CD4-positive, alpha-beta T cell treated with Interleukin-15 for 1 hour (primary cell): ENCODE measurements around the gene FCGR3B.
"Not testable (repeated sequence)": the region's sequence is repeated elsewhere in the genome, so short reads cannot be mapped to it uniquely, and the experiment has no call there.

ENCODE experiments used
- DNase-seq: peaks from one replicate; pipeline ENCODE4 v3.0.0-alpha.2; 2020

The FCGR3B gene

GRCh38 chr1:161631076-161631475 is at the start of gene FCGR3B:
Gene FCGR3B, minus strand, starts transcription at chr1:161631176. Its CDS starts 82 bp downstream, at chr1:161631094.
- DNase-seq, result no peak

- DNase-seq, result no peak
These were observed 47.5 kb upstream of the FCGR3B start for GRCh38 chr1:161678500-161678899.

DNA sequence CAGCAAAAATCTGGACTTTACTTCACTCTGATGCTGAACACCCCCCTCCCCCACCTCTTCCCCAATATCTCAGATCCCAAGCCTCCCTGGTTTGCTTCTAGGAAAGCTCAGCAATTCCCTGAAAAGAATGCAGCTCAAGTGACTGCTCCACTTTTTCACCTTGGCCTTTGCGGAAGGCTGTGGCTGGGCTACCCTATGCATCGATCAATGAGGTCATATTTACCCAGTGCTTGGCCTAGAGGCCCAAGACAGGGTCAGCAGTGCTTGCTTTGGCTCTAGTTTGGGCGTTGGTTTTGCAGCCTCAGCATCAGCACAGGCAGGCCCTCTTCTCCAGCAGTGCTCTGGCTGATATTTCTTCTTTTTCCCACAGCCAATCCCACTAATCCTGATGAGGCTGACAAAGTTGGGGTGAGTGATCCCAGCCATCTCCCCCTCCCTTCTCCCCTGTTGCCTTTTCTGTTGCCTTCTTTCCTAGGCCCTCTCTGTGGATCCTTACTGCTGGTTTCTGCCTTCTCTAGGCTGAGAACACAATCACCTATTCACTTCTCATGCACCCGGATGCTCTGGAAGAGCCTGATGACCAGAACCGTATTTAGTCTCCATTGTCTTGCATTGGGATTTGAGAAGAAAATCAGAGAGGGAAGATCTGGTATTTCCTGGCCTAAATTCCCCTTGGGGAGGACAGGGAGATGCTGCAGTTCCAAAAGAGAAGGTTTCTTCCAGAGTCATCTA is 46.1 kb upstream of the FCGR3B start:
- DNase-seq, result no peak

- no peak for DNase-seq
These were observed 45.5 kb upstream of the FCGR3B start for GRCh38 chr1:161676441-161676840.

GRCh38 chr1:161674908-161675307 is 43.9 kb upstream of the FCGR3B start:
- not testable (repeated sequence) for DNase-seq

DNA sequence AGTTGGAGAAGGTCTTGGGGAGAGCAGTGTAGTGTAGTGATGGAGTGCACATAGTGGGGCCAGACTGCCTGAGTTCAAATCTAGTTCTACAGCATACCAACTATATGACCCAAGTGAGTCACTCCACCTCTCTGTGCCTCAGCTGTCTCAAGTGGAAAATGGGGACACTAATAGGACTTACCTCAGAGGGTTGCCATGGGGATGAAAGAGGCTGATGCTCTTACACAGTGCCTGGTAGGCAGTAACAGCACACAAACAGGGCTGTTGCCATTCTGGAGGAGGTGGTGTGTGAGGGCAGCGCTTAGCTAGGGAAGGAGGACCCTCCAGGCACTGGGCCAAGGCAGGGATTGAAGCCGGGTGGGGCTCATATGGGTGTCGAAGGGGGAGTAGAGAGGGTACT is 43.5 kb upstream of the FCGR3B start:
- not testable (repeated sequence) for DNase-seq

- DNase-seq, result not testable (repeated sequence)
These were observed 42.5 kb upstream of the FCGR3B start for GRCh38 chr1:161673437-161673836.

DNA sequence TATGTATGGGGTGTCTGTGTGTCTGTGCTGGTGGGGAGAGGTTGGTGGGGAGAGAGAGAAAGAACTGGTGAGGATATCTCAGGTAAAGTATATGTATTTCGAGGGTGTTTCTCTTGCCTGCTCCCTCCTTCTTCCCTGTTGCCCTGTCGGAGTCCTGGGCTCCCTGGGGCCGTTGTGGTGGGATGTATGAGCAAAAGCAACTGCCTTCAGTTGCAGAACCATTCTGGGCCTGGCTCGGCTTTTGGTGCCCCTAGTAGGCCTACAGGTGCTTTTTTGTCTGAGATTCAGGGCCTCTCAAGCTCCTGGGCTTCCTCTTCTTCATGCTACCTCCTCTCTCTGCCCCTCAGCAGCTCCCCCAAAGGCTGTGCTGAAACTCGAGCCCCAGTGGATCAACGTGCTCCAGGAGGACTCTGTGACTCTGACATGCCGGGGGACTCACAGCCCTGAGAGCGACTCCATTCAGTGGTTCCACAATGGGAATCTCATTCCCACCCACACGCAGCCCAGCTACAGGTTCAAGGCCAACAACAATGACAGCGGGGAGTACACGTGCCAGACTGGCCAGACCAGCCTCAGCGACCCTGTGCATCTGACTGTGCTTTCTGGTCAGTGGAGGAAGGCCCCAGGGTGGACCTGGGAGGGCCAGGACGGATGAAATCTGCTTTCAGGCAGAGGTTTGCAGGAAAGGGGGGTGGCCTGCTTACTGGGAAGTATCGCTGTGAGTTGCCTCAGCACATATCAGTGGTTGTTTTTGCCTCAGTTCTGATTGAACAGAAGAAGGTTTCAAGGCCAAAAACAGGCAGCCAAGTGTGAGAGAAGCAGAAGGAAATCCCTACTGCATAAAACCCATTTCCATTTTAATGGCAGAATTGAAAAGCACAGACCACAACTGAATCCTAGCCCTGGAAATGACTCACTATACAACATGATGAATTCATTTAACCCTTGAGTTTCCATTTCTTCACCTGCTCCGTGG is 40.4 kb upstream of the FCGR3B start:
- DNase-seq, result not testable (repeated sequence)

DNA sequence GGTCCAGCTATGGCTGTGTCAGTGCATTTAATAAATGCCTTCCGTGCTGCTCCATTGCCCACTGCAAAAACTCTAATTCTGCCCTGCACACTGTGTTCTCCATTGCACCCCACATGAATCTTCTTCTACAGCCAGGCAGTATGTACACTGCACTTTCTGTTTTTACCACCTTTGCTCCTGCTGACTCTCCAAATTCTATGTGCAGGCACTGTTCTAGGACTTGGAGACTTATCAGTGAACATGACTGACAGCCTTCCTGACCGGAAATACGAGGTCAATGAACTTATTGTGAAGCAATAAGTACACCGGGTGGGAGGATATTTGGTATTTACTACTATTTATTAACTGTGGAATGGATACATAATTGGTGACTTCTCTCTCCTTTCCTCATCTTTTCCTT is 33.7 kb upstream of the FCGR3B start:
- not testable (repeated sequence) for DNase-seq

DNA sequence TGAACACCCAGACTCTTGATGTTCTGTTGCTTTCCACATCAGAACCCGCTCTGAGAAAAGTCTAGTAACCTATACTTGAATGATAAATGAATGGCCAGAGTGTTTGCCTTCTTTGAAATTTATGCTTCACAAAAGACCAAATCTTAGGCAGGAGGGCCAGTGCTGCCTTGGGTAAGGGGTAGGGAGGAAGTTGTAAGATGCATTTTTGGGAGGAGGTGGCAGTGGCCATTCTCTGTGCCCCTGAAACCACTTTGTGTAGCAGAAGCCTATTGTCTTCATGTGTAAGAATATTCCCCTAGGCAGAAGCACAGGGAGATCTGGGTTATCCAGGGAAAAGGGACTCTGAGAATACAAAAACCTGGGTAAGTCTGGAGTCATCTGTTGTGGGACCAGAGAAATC is 32.6 kb upstream of the FCGR3B start:
- DNase-seq, result not testable (repeated sequence)

DNA sequence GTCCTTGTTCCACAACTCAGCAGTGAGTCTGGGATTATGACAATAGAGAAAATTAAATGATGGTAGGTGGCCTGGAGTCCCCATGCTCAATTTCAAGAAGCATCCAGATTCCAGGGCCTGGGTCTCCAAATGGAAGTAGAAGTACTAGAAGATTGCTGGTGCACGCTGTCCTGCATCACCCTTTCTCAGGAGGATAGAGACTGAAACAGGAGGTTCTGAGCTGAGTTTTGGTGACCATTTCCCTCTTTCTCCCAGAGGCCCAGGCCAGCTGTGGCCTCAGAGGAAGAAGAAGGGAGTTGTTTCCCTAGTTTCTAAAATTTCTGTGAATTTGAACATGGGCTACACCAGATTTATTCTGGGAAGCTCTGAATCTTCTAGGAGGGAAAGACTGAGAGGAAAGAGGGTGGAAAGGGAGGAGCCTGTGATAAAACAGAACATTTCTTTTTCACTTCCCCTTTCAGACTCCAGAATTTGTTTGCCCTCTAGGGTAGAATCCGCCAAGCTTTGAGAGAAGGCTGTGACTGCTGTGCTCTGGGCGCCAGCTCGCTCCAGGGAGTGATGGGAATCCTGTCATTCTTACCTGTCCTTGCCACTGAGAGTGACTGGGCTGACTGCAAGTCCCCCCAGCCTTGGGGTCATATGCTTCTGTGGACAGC is 31.8 kb upstream of the FCGR3B start, which contains the start of gene FCGR2B:
TSS of gene FCGR2B (plus strand) at position 460 of the 656 bp plus-strand sequence. CDS start at position 559, 99 bp downstream.
- DNase-seq, result not testable (repeated sequence)

- not testable (repeated sequence) for DNase-seq
These were observed 30.8 kb upstream of the FCGR3B start for GRCh38 chr1:161661660-161662311.

DNA sequence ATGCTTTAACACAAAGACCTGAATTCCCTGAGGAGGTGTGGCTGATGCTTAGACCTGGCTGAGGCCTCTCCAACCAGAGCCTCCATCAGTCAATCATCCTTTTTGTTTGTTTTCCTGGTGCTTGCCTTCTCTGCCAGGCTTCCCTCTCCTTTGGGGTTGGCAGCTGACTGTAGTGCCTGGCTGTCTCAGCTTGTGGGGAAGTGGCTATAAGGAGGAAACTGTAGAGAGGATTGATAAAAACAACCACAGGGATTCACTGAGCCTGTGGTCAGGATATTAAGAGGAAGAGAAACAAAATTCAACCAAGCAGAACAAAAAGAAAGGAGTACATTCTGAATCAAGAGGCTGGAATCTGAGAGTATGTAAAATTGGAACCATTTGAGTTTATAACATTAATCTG is 27.5 kb upstream of the FCGR3B start:
- DNase-seq, result not testable (repeated sequence)

GRCh38 chr1:161653971-161654370 is 23.0 kb upstream of the FCGR3B start:
- DNase-seq, result not testable (repeated sequence)

- DNase-seq, result not testable (repeated sequence)
These were observed 22.6 kb upstream of the FCGR3B start for GRCh38 chr1:161653541-161653940.

DNA sequence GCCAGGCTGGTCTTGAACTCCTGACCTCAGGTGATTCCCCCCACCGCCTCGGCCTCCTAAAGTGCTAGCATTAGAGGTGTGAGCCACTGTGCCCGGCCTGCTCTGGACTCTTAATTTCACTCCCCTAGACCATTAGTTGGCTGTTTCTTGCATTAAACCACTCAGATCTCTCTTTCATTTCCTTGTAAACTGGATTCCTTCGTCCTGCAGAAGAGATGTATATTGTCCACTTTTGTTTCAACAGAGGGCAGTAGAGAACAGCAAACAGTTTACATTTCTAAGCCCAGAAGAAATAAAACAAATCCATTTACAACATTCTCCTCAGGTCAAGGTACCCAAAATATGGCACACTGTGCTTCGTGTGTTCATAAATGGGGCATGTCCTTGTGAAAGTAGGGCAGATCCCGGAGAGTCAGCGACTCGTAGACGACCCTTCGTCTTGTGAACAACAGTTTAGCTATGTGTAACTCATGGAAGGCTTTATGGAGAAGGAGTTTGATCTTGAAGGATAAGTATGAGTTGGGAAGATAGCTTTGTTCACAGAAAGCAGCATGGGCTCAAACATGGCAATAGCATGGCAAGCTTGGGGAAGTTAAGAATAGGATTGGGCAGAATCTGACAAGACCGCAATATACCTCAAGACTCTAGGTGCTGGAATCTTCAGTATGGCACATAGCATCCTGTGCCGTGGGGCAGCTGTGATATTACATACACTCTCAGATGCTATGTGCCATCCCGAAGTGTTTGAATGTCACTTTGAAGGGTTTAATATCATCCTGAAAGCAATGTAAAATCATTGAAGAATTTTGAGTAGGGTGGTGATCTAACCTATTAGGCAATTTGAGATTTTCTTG is 16.8 kb upstream of the FCGR3B start:
- DNase-seq, result not testable (repeated sequence)

DNA sequence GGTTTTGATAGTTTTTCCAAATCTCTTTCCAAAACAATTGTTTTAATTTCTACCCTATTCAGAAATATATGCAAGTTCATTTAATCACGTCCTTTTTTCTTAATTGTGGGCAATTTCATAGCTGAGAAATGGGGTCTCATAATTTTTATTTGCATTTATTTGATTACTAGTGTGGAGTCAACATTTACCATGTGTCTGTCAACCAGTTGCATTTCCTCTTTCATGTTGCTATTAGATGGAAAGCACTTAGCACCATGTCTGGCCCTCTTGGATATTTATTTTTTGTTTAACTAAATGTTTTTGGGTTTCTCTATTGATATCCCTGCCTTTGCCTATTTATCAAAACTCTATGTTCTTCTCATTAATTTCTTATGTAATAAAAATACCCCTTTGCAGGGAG is 13.9 kb upstream of the FCGR3B start:
- DNase-seq, result not testable (repeated sequence)

- DNase-seq, result not testable (repeated sequence)
These were observed 12.7 kb upstream of the FCGR3B start for GRCh38 chr1:161643481-161644208.

- not testable (repeated sequence) for DNase-seq
These were observed 11.7 kb upstream of the FCGR3B start for GRCh38 chr1:161642697-161643096.

DNA sequence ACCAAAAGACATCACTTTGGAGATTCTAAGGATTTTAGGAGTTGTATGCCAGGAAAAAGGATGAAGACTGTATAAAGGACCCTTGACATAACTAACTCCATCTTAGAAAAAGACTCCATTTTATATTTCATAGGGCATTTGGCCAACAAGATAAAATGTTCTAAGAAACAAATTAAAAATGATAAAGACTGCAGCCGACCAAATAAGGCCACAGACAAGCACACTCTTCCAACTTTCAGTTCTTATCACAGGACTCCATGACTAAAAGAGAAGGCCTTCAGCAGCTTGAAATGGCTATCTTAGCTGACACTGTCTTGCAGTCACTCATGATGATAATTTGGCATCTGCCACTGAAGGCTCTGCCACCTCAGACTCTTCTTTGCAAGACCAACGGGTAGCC is 8.2 kb upstream of the FCGR3B start:
- not testable (repeated sequence) for DNase-seq
